Tibial artery (tissue), 4 donors: ENCODE measurements around the gene ATG4B.

Experiments used
- DNase-seq, 2 donors: peaks; one replicate each; pipeline ENCODE4 v3.0.0-alpha.2; 2019
- H3K27ac ChIP-seq, 2 donors: fragments of 200-600 bp; sonication (generic) in 1 of 2; 1 replicate in 1 of 2; 2 replicates in 1 of 2; pipeline ENCODE4 v1.5.1; 2018 to 2019; ENCODE audit warnings: mild to moderate bottlenecking in 1 of 2
- H3K27me3 ChIP-seq, 2 donors: fragments of 200-600 bp; sonication (generic) in 1 of 2; one replicate each; pipeline versions ENCODE4 v1.5.1 to v1.6.0; 2016 to 2019
- H3K36me3 ChIP-seq, 3 donors: fragments of 200-600 bp; sonication (generic) in 2 of 3; one replicate each; pipeline ENCODE4 v1.5.1; 2016 to 2019; ENCODE audit warnings: mild to moderate bottlenecking in 2 of 3
- H3K4me1 ChIP-seq, 4 donors: fragments of 200-600 bp; sonication (generic) in 2 of 4; 1 replicate in 3 of 4; 2 replicates in 1 of 4; pipeline ENCODE4 v1.5.1; 2016 to 2019
- H3K4me3 ChIP-seq, 2 donors: fragments of 200-600 bp; sonication (generic) in 1 of 2; 1 replicate in 1 of 2; 2 replicates in 1 of 2; pipeline ENCODE4 v1.5.1; 2018 to 2019; ENCODE audit warnings: mild to moderate bottlenecking in 2 of 2
- H3K9me3 ChIP-seq, 3 donors: fragments of 200-600 bp; sonication (generic) in 1 of 3; one replicate each; pipeline ENCODE4 v1.5.1; 2016 to 2019
- intact Hi-C: fragments of 100-400 bp; cut with DNase I; formaldehyde crosslinking; loops from one replicate; pipeline ENCODE4 v1.15.0; 2023; ENCODE audit warnings: low total_unique reads
- TF ChIP-seq, protein P1 (sequence below), 2 experiments: fragments of 200-600 bp in 1 of 2; fragments of 450-650 bp in 1 of 2; IDR thresholded peaks; one replicate each; pipeline ENCODE4 v1.5.1; 2017 to 2019; ENCODE audit warnings: antibody characterized with exemption in 2 of 2, mild to moderate bottlenecking in 1 of 2, moderate library complexity in 1 of 2

The ATG4B gene

GRCh38 chr2:241597561-241597960, 39.9 kb upstream of the ATG4B start:
- H3K9me3 ChIP-seq, result no peaks in the 10 kb centered on the region
- no peak overlapping the region for H3K4me3 ChIP-seq
- TF ChIP-seq, protein P1, sequence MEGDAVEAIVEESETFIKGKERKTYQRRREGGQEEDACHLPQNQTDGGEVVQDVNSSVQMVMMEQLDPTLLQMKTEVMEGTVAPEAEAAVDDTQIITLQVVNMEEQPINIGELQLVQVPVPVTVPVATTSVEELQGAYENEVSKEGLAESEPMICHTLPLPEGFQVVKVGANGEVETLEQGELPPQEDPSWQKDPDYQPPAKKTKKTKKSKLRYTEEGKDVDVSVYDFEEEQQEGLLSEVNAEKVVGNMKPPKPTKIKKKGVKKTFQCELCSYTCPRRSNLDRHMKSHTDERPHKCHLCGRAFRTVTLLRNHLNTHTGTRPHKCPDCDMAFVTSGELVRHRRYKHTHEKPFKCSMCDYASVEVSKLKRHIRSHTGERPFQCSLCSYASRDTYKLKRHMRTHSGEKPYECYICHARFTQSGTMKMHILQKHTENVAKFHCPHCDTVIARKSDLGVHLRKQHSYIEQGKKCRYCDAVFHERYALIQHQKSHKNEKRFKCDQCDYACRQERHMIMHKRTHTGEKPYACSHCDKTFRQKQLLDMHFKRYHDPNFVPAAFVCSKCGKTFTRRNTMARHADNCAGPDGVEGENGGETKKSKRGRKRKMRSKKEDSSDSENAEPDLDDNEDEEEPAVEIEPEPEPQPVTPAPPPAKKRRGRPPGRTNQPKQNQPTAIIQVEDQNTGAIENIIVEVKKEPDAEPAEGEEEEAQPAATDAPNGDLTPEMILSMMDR (IDR thresholded peaks at IDR 0.05), result no peak
- H3K27me3 ChIP-seq, result no peaks in the 10 kb centered on the region
- peaks cover 36 to 88% (median 54%) of the 10 kb centered on the region in 3 donors for H3K36me3 ChIP-seq
- no peaks in the 10 kb centered on the region for H3K4me1 ChIP-seq
- H3K27ac ChIP-seq, result no peak overlapping the region
- intact Hi-C loops, result no loop called here
- DNase-seq, result peak in 1 of 2 donors; percentile 34

GRCh38 chr2:241598061-241598460, 39.4 kb upstream of the ATG4B start:
- no peaks in the 10 kb centered on the region for H3K27me3 ChIP-seq
- H3K36me3 ChIP-seq, result peaks cover 38 to 88% (median 54%) of the 10 kb centered on the region in 3 donors
- H3K4me3 ChIP-seq, result no peak overlapping the region
- intact Hi-C loops, result no loop called here
- DNase-seq, result peak in 1 of 2 donors; percentile 29
- no peaks in the 10 kb centered on the region for H3K9me3 ChIP-seq
- no peaks in the 10 kb centered on the region for H3K4me1 ChIP-seq
- no peak overlapping the region for H3K27ac ChIP-seq
- TF ChIP-seq, protein P1 (IDR thresholded peaks at IDR 0.05), result no peak

DNA sequence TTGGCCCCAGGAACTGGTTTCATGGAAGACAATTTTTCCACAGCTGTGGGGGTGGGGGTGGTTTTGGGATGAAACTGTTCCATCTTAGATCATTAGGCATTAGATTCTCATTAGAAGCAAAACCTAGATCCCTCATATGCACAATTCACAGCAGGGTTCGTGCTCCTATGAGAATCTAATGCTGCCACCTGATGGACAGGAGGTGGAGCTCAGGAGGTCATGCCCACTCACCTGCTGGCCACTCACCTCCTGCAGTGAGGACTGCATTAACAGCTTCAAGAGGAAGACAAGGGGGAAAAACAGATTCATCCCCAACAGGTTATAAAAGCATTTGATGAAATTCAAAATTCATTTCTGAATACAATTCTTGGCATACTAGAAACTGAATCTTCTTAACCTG, 39.0 kb upstream of the ATG4B start:
- intact Hi-C loops, result no loop called here
- no peak overlapping the region for H3K27ac ChIP-seq
- TF ChIP-seq, protein P1 (IDR thresholded peaks at IDR 0.05), result no peak
- H3K36me3 ChIP-seq, result peaks cover 34 to 88% (median 52%) of the 10 kb centered on the region in 3 donors
- DNase-seq, result no peak
- H3K9me3 ChIP-seq, result no peaks in the 10 kb centered on the region
- no peaks in the 10 kb centered on the region for H3K4me1 ChIP-seq
- no peaks in the 10 kb centered on the region for H3K27me3 ChIP-seq
- no peak overlapping the region for H3K4me3 ChIP-seq

GRCh38 chr2:241599615-241600014, 37.9 kb upstream of the ATG4B start:
- intact Hi-C loops, result no loop called here
- Histone ChIP-seq H3K27ac (no peak overlapping the region), H3K4me1 (no peaks in the 10 kb centered on the region), H3K27me3 (no peaks in the 10 kb centered on the region), H3K4me3 (no peak overlapping the region), H3K9me3 (no peaks in the 10 kb centered on the region), H3K36me3 (peaks cover 26 to 85% (median 55%) of the 10 kb centered on the region in 3 donors)
- no peak for DNase-seq
- TF ChIP-seq, protein P1 (IDR thresholded peaks at IDR 0.05), result no peak

DNA sequence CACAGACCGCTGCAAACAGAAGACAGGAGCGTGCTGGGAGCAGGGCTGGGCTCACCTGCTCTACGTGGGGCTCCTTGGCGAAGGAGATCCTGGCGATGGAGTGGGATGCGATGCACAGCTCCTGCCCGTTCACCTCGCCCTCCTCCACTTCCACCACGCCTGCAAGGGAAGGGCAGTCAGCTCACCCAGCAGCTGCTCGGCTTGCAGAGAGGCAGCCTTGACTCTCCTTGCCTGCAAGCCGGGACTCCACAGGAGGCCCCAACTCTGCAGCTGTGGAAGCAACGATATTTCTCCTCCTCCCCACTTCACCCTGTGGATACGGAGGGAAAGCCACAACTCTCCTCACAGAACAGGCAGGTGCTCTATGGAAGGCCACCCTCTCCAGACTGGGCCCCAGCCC, 35.7 kb upstream of the ATG4B start:
- Histone ChIP-seq H3K9me3 (no peaks in the 10 kb centered on the region), H3K4me3 (no peak overlapping the region), H3K27me3 (no peaks in the 10 kb centered on the region), H3K4me1 (no peaks in the 10 kb centered on the region), H3K27ac (no peak overlapping the region), H3K36me3 (peaks cover 32 to 86% (median 63%) of the 10 kb centered on the region in 3 donors)
- TF ChIP-seq, protein P1 (IDR thresholded peaks at IDR 0.05), result no peak
- no peak for DNase-seq
- intact Hi-C loops, result no loop called here

DNA sequence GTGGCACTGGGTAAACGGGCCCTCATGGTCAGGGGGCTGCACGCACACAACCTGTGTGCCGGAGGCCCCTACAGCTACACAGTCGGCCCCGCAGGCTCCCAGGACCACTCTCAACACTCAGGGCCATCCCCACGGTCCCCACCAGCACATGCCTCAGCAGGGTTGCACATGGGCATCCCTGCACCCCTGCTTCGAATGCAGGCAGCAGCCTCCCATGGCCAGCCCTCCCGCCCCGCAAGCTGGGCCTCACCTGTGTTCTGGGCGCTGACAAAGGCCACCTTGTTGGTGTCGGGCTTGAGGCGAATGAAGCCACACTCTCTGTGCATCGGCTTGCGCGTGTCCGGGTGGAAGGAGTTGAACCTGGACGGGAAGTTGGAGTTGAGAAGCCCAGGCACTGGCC, 34.8 kb upstream of the ATG4B start:
- no peaks in the 10 kb centered on the region for H3K9me3 ChIP-seq
- no peak overlapping the region for H3K4me3 ChIP-seq
- no peak overlapping the region for H3K27ac ChIP-seq
- no peaks in the 10 kb centered on the region for H3K27me3 ChIP-seq
- intact Hi-C loops, result no loop called here
- TF ChIP-seq, protein P1 (IDR thresholded peaks at IDR 0.05), result no peak
- H3K4me1 ChIP-seq, result no peaks in the 10 kb centered on the region
- DNase-seq, result no peak
- H3K36me3 ChIP-seq, result peaks cover 28 to 85% (median 63%) of the 10 kb centered on the region in 3 donors
